T-helper 9 cell (primary cell): ENCODE measurements around the gene WEE2.
A peak's percentile ranks its signal among the peaks of the same experiment; 100 is the strongest.

Experiments
- DNase-seq: peaks from one replicate; pipeline ENCODE4 v3.0.0-alpha.2; 2020

Gene WEE2

GRCh38 chr7:141691961-141692360 is 16.2 kb upstream of the WEE2 start:
- DNase-seq: no peak

GRCh38 chr7:141693082-141693481 is 15.1 kb upstream of the WEE2 start:
- DNase-seq: no peak

GRCh38 chr7:141695803-141696289 is 12.3 kb upstream of the WEE2 start:
- DNase-seq: no peak

- DNase-seq: no peak
Measured at GRCh38 chr7:141696348-141696747, 11.8 kb upstream of the WEE2 start.

- DNase-seq: no peak
Measured at GRCh38 chr7:141697211-141697871, 10.8 kb upstream of the WEE2 start.

GRCh38 chr7:141698247-141699015 is 9.7 kb upstream of the WEE2 start:
- DNase-seq: no peak

- no peak for DNase-seq
Measured at GRCh38 chr7:141699860-141700259, 8.3 kb upstream of the WEE2 start.

- DNase-seq: no peak
Measured at GRCh38 chr7:141700296-141700847, 7.8 kb upstream of the WEE2 start.

GRCh38 chr7:141700848-141701371 is 7.2 kb upstream of the WEE2 start:
- no peak for DNase-seq

- peak; percentile 69 for DNase-seq
Measured at GRCh38 chr7:141701489-141702046, 6.6 kb upstream of the WEE2 start.

- peak; percentile 54 for DNase-seq
Measured at GRCh38 chr7:141702047-141702567, 6.0 kb upstream of the WEE2 start, which contains the start of gene DENND11. DENND11 (minus strand) TSS chr7:141702166; CDS start chr7:141702153, 13 bp downstream.

- no peak for DNase-seq
Measured at GRCh38 chr7:141702892-141703291, 5.3 kb upstream of the WEE2 start.

GRCh38 chr7:141704112-141704511 is 4.0 kb upstream of the WEE2 start:
- no peak for DNase-seq

- no peak for DNase-seq
Measured at GRCh38 chr7:141704741-141705140, 3.4 kb upstream of the WEE2 start.

GRCh38 chr7:141706239-141707064 is 1.7 kb upstream of the WEE2 start:
- DNase-seq: no peak

GRCh38 chr7:141709318-141709717 is 1.2 kb downstream of the WEE2 start:
- no peak for DNase-seq

GRCh38 chr7:141709749-141710148 is 1.6 kb downstream of the WEE2 start:
- no peak for DNase-seq

GRCh38 chr7:141710301-141710700 is 2.1 kb downstream of the WEE2 start:
- DNase-seq: no peak

GRCh38 chr7:141712603-141713255 is 4.6 kb downstream of the WEE2 start:
- no peak for DNase-seq

- no peak for DNase-seq
Measured at GRCh38 chr7:141713890-141714289, 5.7 kb downstream of the WEE2 start.

- no peak for DNase-seq
Measured at GRCh38 chr7:141714571-141714970, 6.4 kb downstream of the WEE2 start.

- no peak for DNase-seq
Measured at GRCh38 chr7:141715018-141715417, 6.9 kb downstream of the WEE2 start.
